RKO (cell line): ENCODE results near the gene DCST2.
"Not testable (repeated sequence)": the region's sequence is repeated elsewhere in the genome, so short reads cannot be mapped to it uniquely, and the experiment has no call there.

ENCODE experiments used
- DNase-seq: peaks from one replicate; pipeline ENCODE4 v3.0.0-alpha.2; 2016; ENCODE audit warnings: low spot score

The DCST2 gene

GRCh38 chr1:154996966-154997701 lies 36.4 kb downstream of the DCST2 start:
- no peak for DNase-seq

GRCh38 chr1:154995301-154995983 lies 38.1 kb downstream of the DCST2 start:
- DNase-seq: peak; percentile 83

- DNase-seq: no peak
Measured at GRCh38 chr1:154994591-154994990, 39.0 kb downstream of the DCST2 start.

GRCh38 chr1:154994269-154994587 lies 39.4 kb downstream of the DCST2 start:
- DNase-seq: no peak

DNA sequence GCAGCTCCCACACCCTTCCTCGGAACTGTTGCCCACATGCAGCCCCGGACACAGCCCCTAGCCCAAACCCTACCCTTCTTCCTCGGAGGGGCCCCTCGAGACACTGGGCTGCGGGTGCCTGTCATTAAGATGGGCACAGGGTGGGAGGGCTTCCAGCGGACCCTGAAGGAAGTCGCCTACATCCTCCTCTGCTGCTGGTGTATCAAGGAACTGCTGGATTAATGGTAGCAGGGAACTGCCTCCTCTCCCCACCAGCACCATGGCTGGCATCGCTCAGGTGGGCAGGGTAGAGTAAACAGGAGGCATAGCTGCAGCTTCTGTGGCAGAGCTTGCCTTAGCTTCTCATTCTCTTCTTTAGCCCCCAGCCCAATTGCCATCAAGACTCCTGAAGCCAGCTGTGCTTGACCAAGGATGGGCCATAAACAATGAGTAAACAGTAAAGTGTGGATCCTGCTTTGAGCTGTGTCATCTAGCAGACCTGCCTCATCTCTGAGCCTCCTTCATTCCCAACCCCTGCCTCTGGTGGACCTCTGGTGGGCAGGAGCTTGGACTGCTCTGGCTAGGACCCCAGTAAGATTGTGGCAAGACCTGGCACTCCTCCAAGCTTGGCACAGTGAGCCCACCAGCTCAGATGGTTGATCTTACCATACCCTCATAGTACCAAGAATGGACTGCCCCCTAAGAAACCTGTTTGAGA lies 39.9 kb downstream of the DCST2 start, which contains the start of gene LENEP:
LENEP (plus strand) TSS at position 15 of the 697 bp plus-strand sequence; CDS start at position 37, 22 bp downstream.
- no peak for DNase-seq

- peak; percentile 44 for DNase-seq
Measured at GRCh38 chr1:154992721-154993571, 40.6 kb downstream of the DCST2 start.

GRCh38 chr1:154990276-154990675 lies 43.3 kb downstream of the DCST2 start:
- DNase-seq: no peak

DNA sequence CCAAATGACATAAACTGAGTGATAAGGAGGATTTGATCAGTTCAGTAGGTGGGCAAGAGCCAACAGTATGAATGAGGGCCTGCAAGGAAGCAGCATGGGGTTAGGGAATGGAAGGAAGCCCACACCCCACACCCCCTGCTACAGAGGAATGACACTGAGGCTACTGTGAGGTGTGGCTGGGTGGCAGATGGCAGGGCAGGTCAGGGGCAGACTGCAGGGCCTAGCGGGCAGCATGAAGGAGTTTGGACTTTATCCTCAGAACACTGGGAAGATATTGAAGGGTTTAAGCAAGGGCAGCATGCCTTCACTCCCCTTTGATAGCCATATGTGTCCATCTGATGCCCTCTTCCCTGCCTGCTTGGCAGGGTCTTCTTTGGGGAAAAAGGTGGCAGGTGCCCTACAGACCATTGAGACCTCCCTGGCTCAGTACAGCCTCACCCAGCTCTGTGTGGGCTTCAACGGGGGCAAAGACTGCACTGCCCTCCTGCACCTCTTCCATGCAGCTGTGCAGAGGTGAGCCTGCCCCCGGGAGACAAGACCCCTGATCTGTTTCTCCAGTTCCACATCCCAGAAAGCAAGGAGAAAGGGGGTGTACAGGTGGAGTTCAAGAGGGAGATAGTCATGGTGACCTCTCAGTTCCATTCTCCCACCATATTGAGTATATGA lies 44.3 kb downstream of the DCST2 start:
- DNase-seq: no peak

DNA sequence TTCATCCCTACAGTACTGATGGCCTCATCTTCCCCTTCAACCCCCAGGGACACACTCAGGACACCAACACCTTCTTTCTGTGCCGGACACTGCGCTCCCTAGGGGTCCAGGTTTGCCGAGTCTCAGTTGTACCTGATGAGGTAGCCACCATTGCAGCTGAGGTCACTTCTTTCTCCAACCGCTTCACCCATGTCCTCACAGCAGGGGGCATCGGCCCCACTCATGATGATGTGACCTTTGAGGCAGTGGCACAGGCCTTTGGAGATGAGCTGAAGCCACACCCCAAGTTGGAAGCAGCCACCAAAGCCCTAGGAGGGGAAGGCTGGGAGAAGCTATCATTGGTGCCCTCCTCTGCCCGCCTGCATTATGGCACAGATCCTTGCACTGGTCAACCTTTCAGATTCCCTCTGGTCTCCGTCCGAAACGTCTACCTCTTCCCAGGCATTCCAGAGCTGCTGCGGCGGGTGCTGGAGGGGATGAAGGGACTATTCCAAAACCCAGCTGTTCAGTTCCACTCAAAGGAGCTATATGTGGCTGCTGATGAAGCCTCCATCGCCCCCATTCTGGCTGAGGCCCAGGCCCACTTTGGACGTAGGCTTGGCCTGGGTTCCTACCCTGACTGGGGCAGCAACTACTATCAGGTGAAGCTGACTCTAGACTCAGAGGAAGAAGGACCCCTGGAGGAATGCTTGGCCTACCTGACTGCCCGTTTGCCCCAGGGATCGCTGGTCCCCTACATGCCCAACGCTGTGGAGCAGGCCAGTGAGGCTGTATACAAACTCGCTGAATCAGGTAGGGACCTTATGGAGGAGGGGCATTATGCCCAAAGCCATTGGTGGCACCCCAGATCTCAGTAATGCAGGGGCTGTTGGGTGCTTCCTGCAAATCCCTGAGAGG lies 45.3 kb downstream of the DCST2 start:
- DNase-seq: no peak

DNA sequence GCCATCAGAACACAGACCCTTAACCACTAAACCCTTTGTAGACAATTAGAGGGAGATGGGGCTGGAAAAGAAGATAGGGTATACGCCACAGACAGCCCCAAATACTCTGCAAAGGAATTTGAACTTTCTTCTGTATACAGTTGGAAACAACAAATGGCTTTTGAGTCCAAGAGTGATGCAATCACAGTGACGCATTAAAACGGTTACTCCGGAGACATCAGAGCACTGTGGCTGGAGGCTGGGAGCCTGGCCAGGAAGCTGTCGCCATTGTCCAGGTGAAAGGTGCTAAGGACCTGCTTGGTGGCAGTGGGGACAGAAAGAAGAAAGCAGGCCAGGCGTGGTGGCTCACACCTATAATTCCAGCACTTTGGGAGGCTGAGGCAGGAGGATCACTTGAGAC lies 46.3 kb downstream of the DCST2 start:
- DNase-seq: no peak

GRCh38 chr1:154986736-154987135 lies 46.8 kb downstream of the DCST2 start:
- DNase-seq: not testable (repeated sequence)

- no peak for DNase-seq
Measured at GRCh38 chr1:154983776-154984466, 49.7 kb downstream of the DCST2 start.

DNA sequence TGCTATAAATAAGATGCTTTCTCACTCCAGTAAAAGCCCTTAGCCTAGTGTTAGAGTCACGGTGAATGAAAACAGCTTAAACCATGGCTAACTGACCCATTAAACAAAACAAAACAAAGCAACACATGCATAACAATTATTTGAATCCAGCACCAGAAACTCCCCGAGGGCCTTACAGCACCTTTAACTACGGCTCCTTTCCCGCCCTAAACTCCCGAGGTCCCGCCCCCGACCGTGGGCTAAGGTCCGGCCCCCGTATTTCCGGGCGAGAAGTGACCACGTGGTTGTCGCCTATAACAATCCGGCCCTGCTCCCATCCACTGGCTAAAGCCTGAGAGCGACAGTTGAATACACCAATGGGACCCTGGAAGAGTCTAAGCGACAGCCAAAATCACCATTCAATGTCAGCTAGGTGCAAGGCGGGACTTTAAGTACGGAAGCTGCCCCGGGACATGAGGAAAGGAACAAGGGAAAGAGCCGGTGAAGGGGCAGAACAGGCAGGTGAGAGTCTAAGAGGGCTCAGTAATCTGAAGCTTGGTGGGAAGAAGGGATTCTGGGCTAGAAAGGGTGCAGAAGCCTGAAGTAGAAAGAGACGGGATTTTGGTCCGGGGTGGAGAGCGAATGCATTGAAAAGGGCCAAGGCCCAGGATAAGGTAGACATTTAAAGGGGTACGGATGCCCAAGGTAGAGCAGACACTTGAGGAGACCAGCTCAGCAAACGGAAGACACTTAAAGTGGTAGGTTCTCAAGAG lies 50.5 kb downstream of the DCST2 start, which contains the start of gene FLAD1:
FLAD1 (plus strand) TSS at position 448 of the 752 bp plus-strand sequence. CDS start 351 bp downstream, outside the sequence.
- peak; percentile 100 for DNase-seq

DNA sequence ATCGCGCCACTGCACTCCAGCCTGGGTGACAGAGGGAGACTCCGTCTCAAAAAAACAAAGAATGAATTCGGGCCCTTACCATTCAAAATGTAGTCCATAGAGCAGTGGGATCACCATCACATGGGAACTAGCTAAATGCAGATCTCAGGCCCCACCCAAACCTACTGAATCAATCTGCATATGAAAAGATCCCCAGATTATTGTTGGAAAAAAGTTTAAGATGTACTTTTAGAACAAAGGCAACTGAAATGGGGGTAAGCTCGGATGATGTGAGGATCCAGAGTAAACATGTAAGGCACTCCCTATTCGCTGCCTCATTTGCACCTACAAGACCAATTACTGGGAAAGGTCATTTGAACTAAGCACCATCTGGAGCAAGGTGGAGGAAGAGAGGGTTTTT lies 51.2 kb downstream of the DCST2 start:
- DNase-seq: no peak

DNA sequence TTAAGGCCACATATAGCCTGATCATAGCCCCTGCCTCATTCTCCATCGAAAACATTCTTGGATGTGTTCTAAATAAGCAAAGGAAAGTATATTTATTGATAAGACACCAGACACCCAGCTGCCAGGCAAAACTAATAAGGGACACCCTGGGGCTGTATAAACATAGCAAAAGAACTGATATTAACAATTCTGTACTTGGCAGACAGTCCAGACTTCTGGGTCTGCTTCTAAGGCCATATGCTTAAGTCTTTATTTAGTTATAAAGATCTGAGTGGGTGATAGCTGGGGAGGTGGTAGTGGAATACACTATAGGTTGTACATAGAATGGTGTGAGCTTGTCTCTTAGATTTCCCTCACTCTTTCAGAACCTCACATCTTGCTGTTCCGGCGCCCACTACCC lies 55.2 kb downstream of the DCST2 start:
- DNase-seq: no peak

DNA sequence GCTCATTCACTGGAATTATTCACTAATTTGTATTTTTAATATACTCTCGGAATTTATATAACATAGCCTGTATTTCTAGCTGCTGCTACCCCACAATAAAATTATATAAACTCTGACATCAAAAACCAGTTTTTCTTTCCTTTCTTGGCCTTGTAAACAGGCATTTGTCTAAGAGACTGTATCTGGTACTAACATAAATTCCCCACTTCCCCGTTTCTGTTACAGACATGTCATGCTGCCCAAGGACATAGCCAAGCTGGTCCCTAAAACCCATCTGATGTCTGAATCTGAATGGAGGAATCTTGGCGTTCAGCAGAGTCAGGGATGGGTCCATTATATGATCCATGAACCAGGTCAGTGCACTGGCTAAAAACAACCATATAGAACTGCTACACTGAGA lies 55.8 kb downstream of the DCST2 start:
- not testable (repeated sequence) for DNase-seq

DNA sequence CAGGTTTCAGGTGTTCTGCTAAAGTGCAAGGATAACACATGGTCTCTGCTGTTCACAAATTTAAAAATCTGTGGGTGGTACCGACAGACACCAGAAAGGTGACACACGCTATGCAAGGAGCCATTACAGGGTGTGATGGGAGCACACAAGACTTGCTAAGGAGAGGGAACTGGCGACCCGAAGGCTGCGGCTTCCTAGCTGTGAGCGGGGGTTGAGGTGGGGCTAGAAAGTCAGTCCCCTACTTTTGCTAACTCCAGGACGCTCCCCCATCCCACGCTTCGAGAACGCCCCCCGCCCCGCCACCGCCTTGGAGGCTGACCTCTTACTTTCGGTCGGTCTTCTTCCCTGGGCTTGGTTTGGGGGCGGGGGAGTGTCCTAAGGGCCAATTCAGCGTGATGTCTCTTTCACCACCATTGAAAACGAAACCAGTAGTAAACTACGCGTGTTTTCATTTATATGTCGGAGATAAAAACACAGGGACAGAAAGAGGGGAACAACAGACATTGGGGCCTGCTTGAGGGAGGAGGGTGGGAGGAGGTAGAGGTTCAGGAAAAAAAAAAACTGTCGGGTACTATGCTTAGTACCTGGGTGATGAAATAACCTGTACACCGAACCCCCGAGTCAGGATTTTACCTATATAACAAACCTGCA lies 58.0 kb downstream of the DCST2 start:
- peak; percentile 76 for DNase-seq

DNA sequence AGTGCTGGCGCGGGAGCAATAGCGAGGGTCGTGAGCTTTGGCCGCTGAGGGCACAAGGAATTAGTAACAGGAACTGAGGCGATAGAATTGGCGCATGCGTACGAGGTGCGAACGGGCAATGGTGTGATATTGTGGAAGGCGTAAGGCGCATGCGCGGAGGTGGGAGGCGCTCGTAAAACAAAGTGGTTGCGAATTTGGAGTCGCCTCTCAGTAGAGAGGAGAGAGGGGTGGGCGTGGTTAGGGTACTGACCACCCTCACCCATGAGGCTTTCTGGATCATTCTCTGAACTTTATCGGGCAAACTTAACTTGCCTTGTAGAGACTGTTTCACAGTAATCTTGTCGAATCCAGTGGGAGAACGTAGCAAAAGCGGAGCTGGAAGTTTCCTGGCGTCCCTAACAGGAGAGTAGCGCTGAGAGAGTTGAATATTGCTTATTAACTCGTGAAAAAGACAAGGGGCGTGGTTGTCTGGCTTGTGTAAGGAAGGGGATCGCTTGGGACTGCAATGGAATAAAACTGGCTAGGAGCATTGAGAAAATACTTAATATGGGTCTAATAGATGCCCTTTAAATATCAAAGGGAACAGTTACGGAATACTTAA lies 58.7 kb downstream of the DCST2 start:
- peak; percentile 96 for DNase-seq
